ENCODE results near the gene TMEM123. TPM values are rescaled to one million over a fixed set of nuclear protein-coding genes. Genes with fewer than 3 reads are reported as not detected.

TMEM123 gene, protein sequence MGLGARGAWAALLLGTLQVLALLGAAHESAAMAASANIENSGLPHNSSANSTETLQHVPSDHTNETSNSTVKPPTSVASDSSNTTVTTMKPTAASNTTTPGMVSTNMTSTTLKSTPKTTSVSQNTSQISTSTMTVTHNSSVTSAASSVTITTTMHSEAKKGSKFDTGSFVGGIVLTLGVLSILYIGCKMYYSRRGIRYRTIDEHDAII
- total RNA-seq = 100 to 1,000 TPM; 161 to 212 (median 197) TPM

DNA sequence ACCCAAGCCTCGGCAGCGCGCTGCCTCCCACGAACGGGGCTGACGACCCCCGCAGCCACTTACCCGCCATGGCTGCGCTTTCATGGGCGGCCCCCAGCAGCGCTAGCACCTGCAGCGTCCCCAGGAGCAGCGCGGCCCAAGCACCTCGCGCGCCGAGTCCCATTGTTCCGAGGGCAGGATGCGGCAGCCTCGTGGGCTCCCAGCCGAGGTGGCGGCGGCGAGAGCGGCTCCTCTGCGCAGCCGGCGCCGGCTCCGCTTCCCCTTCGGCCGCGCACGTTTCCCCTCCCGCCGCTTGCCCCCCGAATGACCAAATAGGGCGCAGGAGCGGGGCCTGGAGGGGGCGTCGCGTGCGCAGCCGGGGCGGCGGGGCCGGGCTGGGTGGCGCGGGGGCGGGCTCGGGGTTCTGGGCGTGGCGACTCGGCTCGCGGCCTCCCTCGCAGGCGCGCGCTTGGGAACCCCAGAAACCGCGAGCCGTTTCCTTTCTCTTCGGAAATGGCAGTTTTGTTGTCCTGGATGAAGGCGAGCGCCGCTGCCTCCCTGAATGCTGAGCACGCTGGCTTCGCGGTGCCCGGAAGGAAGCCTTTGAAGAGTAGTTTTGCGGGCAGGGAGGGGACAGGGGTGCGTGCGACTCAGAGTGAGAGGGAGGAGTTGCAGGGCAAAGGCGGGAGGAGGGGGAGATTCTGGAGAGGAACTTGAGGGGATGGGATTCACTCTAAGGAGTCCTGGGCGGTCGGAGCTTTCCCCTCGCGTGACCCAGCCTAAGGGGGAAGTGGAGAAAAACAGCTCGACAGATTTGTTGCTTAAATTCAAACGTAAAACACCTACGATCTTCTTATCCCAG is at the start of gene TMEM123:
Gene TMEM123, minus strand, starts transcription at position 305 of the 841 bp plus-strand sequence. Its CDS starts 142 bp downstream, at position 163.
- peak; percentile 86 to 87 for DNase-seq (ENCODE audit: low spot score in 2 of 2)
- no peaks in the 10 kb centered on the region for H3K27me3 ChIP-seq
- peak within 1 kb of the TSS; percentile 91 for H3K4me3 ChIP-seq
- WGBS = under 1% methylated on average over 40 of the region's 83 CpGs
- TF ChIP-seq POLR2A (IDR thresholded peaks at IDR 0.05) = no peak
- peak in 1 of 3 donors; percentile 26 for TF ChIP-seq POLR2AphosphoS5 (IDR thresholded peaks at IDR 0.05)
- H3K27ac ChIP-seq = peak within 1 kb of the TSS; percentile 97
- H3K36me3 ChIP-seq = no peaks in the 10 kb centered on the region
- H3K4me1 ChIP-seq = peaks cover 62% of the 10 kb centered on the region
- no peaks in the 10 kb centered on the region for H3K9me3 ChIP-seq

GRCh38 chr11:102500829-102501228 is 48.3 kb upstream of the TMEM123 start:
- H3K36me3 ChIP-seq = no peaks in the 10 kb centered on the region
- 89% methylated on average over 2 of the region's 2 CpGs for WGBS
- no peaks in the 10 kb centered on the region for H3K9me3 ChIP-seq
- no peak for TF ChIP-seq CTCF (IDR thresholded peaks at IDR 0.05)
- no peak for DNase-seq (ENCODE audit: low spot score in 2 of 2)
- H3K27ac ChIP-seq = no peak overlapping the region
- H3K27me3 ChIP-seq = no peaks in the 10 kb centered on the region
- H3K4me1 ChIP-seq = no peaks in the 10 kb centered on the region
- no peak overlapping the region for H3K4me3 ChIP-seq

GRCh38 chr11:102499931-102500330 is 47.4 kb upstream of the TMEM123 start:
- Histone ChIP-seq H3K4me3 (no peak overlapping the region), H3K9me3 (no peaks in the 10 kb centered on the region), H3K4me1 (peaks cover 3% of the 10 kb centered on the region), H3K27ac (no peak overlapping the region), H3K36me3 (no peaks in the 10 kb centered on the region), H3K27me3 (no peaks in the 10 kb centered on the region)
- TF ChIP-seq CTCF (IDR thresholded peaks at IDR 0.05) (no peak), POLR2AphosphoS5 (IDR thresholded peaks at IDR 0.05) (no peak), EP300 (IDR thresholded peaks at IDR 0.05) (no peak), POLR2A (IDR thresholded peaks at IDR 0.05) (no peak)
- WGBS = 44% methylated on average over 2 of the region's 2 CpGs
- no peak for DNase-seq (ENCODE audit: low spot score in 2 of 2)

DNA sequence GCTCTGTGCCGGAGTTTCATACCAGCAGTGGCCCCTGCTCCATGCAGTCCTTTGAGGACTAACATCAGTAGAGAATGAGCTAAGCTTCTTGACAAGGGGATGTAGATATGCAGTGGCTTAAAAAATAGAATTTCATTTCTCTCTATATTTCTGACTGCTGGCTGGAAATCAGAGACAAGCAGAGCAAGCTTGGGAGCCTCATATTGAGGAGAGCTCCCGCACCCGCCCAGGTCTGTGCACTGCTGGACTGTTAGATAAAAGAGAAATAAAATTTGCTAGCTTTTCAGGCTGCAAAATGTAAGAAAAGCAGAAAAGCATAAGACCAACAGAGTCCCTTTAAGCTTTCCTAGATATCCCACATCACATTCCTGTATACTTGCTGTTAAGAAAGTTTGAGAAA is 46.6 kb upstream of the TMEM123 start:
- no peak for DNase-seq (ENCODE audit: low spot score in 2 of 2)
- H3K4me3 ChIP-seq = no peak overlapping the region
- no peak overlapping the region for H3K27ac ChIP-seq
- no peaks in the 10 kb centered on the region for H3K27me3 ChIP-seq
- WGBS = 87% methylated on average over 3 of the region's 3 CpGs
- no peaks in the 10 kb centered on the region for H3K9me3 ChIP-seq
- TF ChIP-seq EP300 (IDR thresholded peaks at IDR 0.05) = no peak
- no peak for TF ChIP-seq POLR2AphosphoS5 (IDR thresholded peaks at IDR 0.05)
- no peak for TF ChIP-seq CTCF (IDR thresholded peaks at IDR 0.05)
- no peak for TF ChIP-seq POLR2A (IDR thresholded peaks at IDR 0.05)
- peaks cover 3% of the 10 kb centered on the region for H3K4me1 ChIP-seq
- no peaks in the 10 kb centered on the region for H3K36me3 ChIP-seq

- 94% methylated on average over 4 of the region's 4 CpGs for WGBS
These were observed 44.5 kb upstream of the TMEM123 start for GRCh38 chr11:102497061-102497460.

More at GRCh38 chr11:102497061-102497460, 44.5 kb upstream of the TMEM123 start:
- Histone ChIP-seq H3K36me3 (no peaks in the 10 kb centered on the region), H3K9me3 (no peaks in the 10 kb centered on the region), H3K27me3 (no peaks in the 10 kb centered on the region), H3K4me3 (no peak overlapping the region), H3K27ac (no peak overlapping the region), H3K4me1 (peaks cover 3% of the 10 kb centered on the region)
- DNase-seq (ENCODE audit: low spot score in 2 of 2) = no peak
- TF ChIP-seq CTCF (IDR thresholded peaks at IDR 0.05) (no peak), EP300 (IDR thresholded peaks at IDR 0.05) (no peak), POLR2A (IDR thresholded peaks at IDR 0.05) (no peak), POLR2AphosphoS5 (IDR thresholded peaks at IDR 0.05) (no peak)

Data from suprapubic skin (tissue), 4 donors.